CD14-positive monocyte (primary cell): ENCODE data around the gene ADK. TPM values are rescaled to one million over a fixed set of nuclear protein-coding genes. Genes with fewer than 3 reads are reported as not detected.

ENCODE experiments used
- DNase-seq, 3 donors: peaks; one replicate each; pipeline ENCODE4 v3.0.0-alpha.2; 2011 to 2022
- H2AFZ ChIP-seq: 2 replicates; pipeline ENCODE4 v1.6.0; 2012; ENCODE audit warnings: mild to moderate bottlenecking, low read depth, low read length, inconsistent platforms; ENCODE audit not compliant: insufficient read depth, poor library complexity, severe bottlenecking
- H3K27ac ChIP-seq, 2 donors: 1 replicate in 1 of 2; 2 replicates in 1 of 2; pipeline ENCODE4 v1.5.1; 2012 to 2013; ENCODE audit warnings: low read length in 2 of 2, control low read depth in 1 of 2, inconsistent platforms in 1 of 2, low read depth in 1 of 2, mild to moderate bottlenecking in 1 of 2
- H3K27me3 ChIP-seq, 2 donors: one replicate each; pipeline versions ENCODE4 v1.6.0 to v1.6.1; 2011 to 2013; ENCODE audit warnings: low read length in 2 of 2; ENCODE audit not compliant: control insufficient read depth in 2 of 2, insufficient read depth in 2 of 2
- H3K36me3 ChIP-seq, 2 donors: replicated peaks in 1 of 2; 1 replicate in 1 of 2; 2 replicates in 1 of 2; pipeline versions ENCODE4 v1.5.1 to v1.6.1; 2012 to 2013; ENCODE audit warnings: low read length in 2 of 2, control low read depth in 1 of 2, inconsistent platforms in 1 of 2, mild to moderate bottlenecking in 1 of 2; ENCODE audit not compliant: insufficient read depth in 2 of 2, control insufficient read depth in 1 of 2
- H3K4me1 ChIP-seq, 2 donors: 1 replicate in 1 of 2; 2 replicates in 1 of 2; pipeline versions ENCODE4 v1.5.1 to v1.6.1; 2012 to 2013; ENCODE audit warnings: low read length in 2 of 2, control low read depth in 1 of 2, inconsistent platforms in 1 of 2, mild to moderate bottlenecking in 1 of 2, moderate library complexity in 1 of 2; ENCODE audit not compliant: insufficient read depth in 2 of 2, control insufficient read depth in 1 of 2
- H3K4me2 ChIP-seq: replicated peaks from 2 replicates; pipeline ENCODE3; 2012; ENCODE audit warnings: low read length, moderate library complexity, mild to moderate bottlenecking; ENCODE audit not compliant: poor library complexity, severe bottlenecking; ENCODE audit errors: extremely low read depth
- H3K4me3 ChIP-seq, 3 experiments: fragments of 200-600 bp in 1 of 3; sonication (generic) in 1 of 3; replicated peaks in 1 of 3; 1 replicate in 2 of 3; 2 replicates in 1 of 3; pipeline ENCODE4 v1.5.1; 2011 to 2013; ENCODE audit warnings: low read length in 3 of 3, mild to moderate bottlenecking in 3 of 3, control low read depth in 2 of 3, low read depth in 2 of 3, inconsistent platforms in 1 of 3, moderate library complexity in 1 of 3
- H3K79me2 ChIP-seq: 2 replicates; pipeline ENCODE4 v1.6.0; 2012; ENCODE audit warnings: mild to moderate bottlenecking, control low read depth, inconsistent platforms, low read length, moderate library complexity; ENCODE audit not compliant: insufficient read depth
- H3K9ac ChIP-seq: 2 replicates; pipeline ENCODE4 v1.6.0; 2017; ENCODE audit warnings: low read length, mild to moderate bottlenecking; ENCODE audit not compliant: insufficient read depth, poor library complexity, severe bottlenecking
- H3K9me3 ChIP-seq, 2 donors: replicated peaks in 1 of 2; 1 replicate in 1 of 2; 2 replicates in 1 of 2; pipeline versions ENCODE4 v1.5.1 to v1.6.1; 2012 to 2013; ENCODE audit warnings: low read length in 2 of 2, control low read depth in 1 of 2; ENCODE audit not compliant: control insufficient read depth in 1 of 2, insufficient read depth in 1 of 2
- H4K20me1 ChIP-seq: 2 replicates; pipeline ENCODE4 v1.6.0; 2012; ENCODE audit warnings: mild to moderate bottlenecking, low read length, control low read depth, moderate library complexity; ENCODE audit not compliant: insufficient read depth
- H3K27ac Mint-ChIP-seq, 7 donors: one replicate each; pipeline ENCODE4 v1.8.0; 2020; ENCODE audit warnings: mild to moderate bottlenecking in 7 of 7, mixed read lengths in 7 of 7, moderate library complexity in 6 of 7, inconsistent platforms in 2 of 7
- H3K27me3 Mint-ChIP-seq, 3 donors: one replicate each; pipeline ENCODE4 v1.8.0; 2021 to 2022; ENCODE audit warnings: low read depth in 3 of 3, mild to moderate bottlenecking in 3 of 3, mixed read lengths in 3 of 3, moderate library complexity in 3 of 3, inconsistent platforms in 1 of 3
- H3K36me3 Mint-ChIP-seq, 2 donors: one replicate each; pipeline ENCODE4 v1.8.0; 2020; ENCODE audit warnings: mixed read lengths in 2 of 2, inconsistent platforms in 1 of 2, mild to moderate bottlenecking in 1 of 2
- H3K4me1 Mint-ChIP-seq: one replicate; pipeline ENCODE4 v1.8.0; 2020; ENCODE audit warnings: mild to moderate bottlenecking, mixed read lengths
- H3K4me3 Mint-ChIP-seq, 2 donors: one replicate each; pipeline ENCODE4 v1.8.0; 2020; ENCODE audit warnings: mild to moderate bottlenecking in 2 of 2, mixed read lengths in 2 of 2, moderate library complexity in 1 of 2
- H3K9me3 Mint-ChIP-seq, 7 donors: one replicate each; pipeline ENCODE4 v1.8.0; 2020 to 2022; ENCODE audit warnings: mixed read lengths in 7 of 7, mild to moderate bottlenecking in 6 of 7, moderate library complexity in 6 of 7, inconsistent platforms in 2 of 7
- intact Hi-C, 2 donors: fragments of 100-400 bp; cut with micrococcal nuclease; formaldehyde crosslinking; loops; one replicate each; pipeline versions ENCODE4 v1.15.0 to v1.15.1; 2023
- polyA plus RNA-seq, 3 donors: library from polyadenylated mRNA; depleted of rRNA in 1 of 3; unstranded in 2 of 3; stranded (reverse) in 1 of 3; fragments of 300-500 nt in 2 of 3; fragments of >200 nt in 1 of 3; fragmentation: Illumina TruSeq in 2 of 3; gene quantifications; 1 replicate in 2 of 3; 2 replicates in 1 of 3; pipeline ENCODE4 v1.2.3, GENCODE V29; 2012 to 2021
- TF ChIP-seq, protein P1 (sequence below): fragments of 200-600 bp; IDR thresholded peaks from one replicate; pipeline ENCODE4 v1.8.0; 2022; ENCODE audit warnings: antibody characterized with exemption, mild to moderate bottlenecking

ADK gene
- polyA plus RNA-seq, 3 donors, result 6.4 to 38.2 (median 35.7) TPM

DNA sequence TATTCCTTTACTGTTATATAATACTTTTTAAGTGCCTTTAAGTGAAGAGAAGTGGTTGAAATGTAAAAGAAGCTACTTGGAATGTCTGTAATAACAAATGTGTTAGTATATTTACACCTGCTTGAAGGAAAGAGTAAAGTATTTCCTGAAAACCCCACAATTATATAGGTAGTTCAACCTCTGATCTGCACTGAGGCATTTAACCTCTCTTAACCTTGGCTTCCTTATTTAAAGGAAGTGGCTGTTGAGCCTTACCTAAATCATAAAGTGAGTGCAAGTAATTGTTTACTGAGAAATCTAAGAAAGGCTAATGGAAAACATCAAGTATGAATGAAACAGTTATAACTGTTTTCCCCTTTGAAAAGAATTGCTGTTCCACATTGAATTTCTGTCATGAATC lies 294.5 kb downstream of the ADK start:
- no peak overlapping the region for H3K4me3 Mint-ChIP-seq
- intact Hi-C loops, result no loop called here
- Histone ChIP-seq H2AFZ (no peak overlapping the region), H3K79me2 (no peaks in the 10 kb centered on the region), H3K36me3 (no peaks in the 10 kb centered on the region), H3K4me1 (no peaks in the 10 kb centered on the region), H3K4me3 (no peak overlapping the region), H3K27me3 (no peaks in the 10 kb centered on the region), H3K9me3 (no peaks in the 10 kb centered on the region), H3K9ac (no peak overlapping the region), H3K27ac (no peak overlapping the region), H4K20me1 (no peaks in the 10 kb centered on the region), H3K4me2 (no peak overlapping the region)
- H3K4me1 Mint-ChIP-seq, result peaks cover 4% of the 10 kb centered on the region
- H3K9me3 Mint-ChIP-seq, result no peaks in the 10 kb centered on the region
- peaks cover 0 to 8% of the 10 kb centered on the region in 2 donors for H3K36me3 Mint-ChIP-seq
- H3K27ac Mint-ChIP-seq, result no peak overlapping the region
- TF ChIP-seq, protein P1, sequence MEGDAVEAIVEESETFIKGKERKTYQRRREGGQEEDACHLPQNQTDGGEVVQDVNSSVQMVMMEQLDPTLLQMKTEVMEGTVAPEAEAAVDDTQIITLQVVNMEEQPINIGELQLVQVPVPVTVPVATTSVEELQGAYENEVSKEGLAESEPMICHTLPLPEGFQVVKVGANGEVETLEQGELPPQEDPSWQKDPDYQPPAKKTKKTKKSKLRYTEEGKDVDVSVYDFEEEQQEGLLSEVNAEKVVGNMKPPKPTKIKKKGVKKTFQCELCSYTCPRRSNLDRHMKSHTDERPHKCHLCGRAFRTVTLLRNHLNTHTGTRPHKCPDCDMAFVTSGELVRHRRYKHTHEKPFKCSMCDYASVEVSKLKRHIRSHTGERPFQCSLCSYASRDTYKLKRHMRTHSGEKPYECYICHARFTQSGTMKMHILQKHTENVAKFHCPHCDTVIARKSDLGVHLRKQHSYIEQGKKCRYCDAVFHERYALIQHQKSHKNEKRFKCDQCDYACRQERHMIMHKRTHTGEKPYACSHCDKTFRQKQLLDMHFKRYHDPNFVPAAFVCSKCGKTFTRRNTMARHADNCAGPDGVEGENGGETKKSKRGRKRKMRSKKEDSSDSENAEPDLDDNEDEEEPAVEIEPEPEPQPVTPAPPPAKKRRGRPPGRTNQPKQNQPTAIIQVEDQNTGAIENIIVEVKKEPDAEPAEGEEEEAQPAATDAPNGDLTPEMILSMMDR, result no peak
- H3K27me3 Mint-ChIP-seq, result no peaks in the 10 kb centered on the region
- DNase-seq, result no peak

DNA sequence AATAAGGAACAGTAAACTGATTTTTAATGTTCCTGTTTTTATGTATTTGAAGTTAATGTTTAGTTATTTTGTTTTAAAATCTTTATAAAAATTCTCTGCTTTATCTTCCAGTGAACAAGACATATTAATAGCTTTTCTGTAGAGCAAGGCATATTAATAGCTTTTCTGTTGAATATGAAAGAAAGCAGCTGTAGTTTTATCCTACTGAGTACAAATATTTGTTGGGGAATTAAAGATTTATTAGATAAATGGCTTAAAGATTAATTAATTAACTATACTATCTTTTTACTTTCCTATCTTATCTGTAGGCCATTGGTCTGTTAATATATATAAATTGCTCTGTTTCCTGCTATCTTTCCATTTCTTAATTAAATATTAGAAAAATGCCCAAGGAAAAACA lies 299.6 kb downstream of the ADK start:
- TF ChIP-seq, protein P1, result no peak
- Histone ChIP-seq H3K9ac (no peak overlapping the region), H3K79me2 (no peaks in the 10 kb centered on the region), H3K4me3 (no peak overlapping the region), H3K27ac (no peak overlapping the region), H2AFZ (no peak overlapping the region), H3K4me1 (no peaks in the 10 kb centered on the region), H3K4me2 (no peak overlapping the region), H4K20me1 (no peaks in the 10 kb centered on the region), H3K36me3 (no peaks in the 10 kb centered on the region), H3K27me3 (no peaks in the 10 kb centered on the region), H3K9me3 (peaks cover 0 to 6% of the 10 kb centered on the region in 2 donors)
- Mint-ChIP-seq H3K27me3 (no peaks in the 10 kb centered on the region), H3K9me3 (peaks cover 0 to 8% (median 3%) of the 10 kb centered on the region in 7 donors), H3K4me1 (peaks cover 4% of the 10 kb centered on the region), H3K36me3 (peaks cover 3% of the 10 kb centered on the region in 2 donors), H3K4me3 (no peak overlapping the region), H3K27ac (no peak overlapping the region)
- DNase-seq, result no peak
- intact Hi-C loops, result no loop called here
